Fibroblast of skin of scalp (primary cell): ENCODE data around the gene SMARCA4.
"Not testable (repeated sequence)": the region's sequence is repeated elsewhere in the genome, so short reads cannot be mapped to it uniquely, and the experiment has no call there.

Experiments used
- DNase-seq: peaks from one replicate; pipeline ENCODE4 v3.0.0-alpha.2; 2013

SMARCA4 gene

DNA sequence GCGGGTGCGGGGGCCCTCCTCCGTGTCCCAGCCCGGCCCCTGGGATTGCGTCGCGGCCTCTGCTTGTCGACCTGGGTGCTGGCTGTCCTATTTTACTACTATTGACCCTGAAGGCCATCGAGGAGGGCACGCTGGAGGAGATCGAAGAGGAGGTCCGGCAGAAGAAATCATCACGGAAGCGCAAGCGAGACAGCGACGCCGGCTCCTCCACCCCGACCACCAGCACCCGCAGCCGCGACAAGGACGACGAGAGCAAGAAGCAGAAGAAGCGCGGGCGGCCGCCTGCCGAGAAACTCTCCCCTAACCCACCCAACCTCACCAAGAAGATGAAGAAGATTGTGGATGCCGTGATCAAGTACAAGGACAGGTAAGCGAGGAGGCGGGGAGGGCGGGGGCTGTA is 80.4 kb downstream of the SMARCA4 start:
- no peak for DNase-seq

GRCh38 chr19:11041966-11042627 is 81.3 kb downstream of the SMARCA4 start:
- no peak for DNase-seq

DNA sequence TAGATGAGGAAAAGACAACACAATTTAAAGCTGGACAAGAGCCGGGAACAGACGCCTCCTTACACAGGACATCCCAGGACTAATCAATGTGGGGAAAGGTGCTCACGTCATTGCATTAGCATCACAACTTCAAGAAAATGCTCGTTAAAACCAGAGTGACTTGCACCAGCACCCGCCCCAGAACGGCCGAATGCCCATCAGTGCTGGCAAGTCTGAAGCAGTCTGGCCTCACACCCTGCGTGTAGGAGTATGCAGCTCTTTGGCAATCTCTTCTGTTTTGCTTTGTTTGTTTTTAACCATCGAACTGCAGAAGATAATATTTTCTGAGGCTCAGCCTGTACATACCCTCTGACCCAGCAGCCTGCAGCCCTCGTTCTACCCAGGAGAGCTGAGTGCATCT is 83.6 kb downstream of the SMARCA4 start:
- DNase-seq: no peak

DNA sequence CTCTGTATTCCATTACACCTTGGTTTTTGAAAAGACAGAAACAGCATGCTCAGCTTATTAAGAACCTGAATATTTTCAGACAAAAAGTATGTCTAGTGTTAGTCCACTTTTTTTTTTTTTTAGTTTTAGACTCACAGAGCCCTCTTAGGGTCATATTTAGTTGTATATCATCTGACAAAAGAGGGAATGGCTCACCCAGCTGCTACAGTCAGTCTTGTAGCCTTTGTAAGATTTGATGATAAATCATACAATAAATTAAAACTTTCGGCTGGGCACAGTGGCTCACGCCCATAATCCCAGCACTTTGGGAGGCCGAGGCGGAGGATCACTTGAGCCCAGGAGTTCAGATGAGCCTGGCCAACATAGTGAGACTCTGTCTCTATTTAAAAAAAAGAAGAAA is 84.7 kb downstream of the SMARCA4 start:
- DNase-seq: no peak

- no peak for DNase-seq
Observed at GRCh38 chr19:11046605-11047354, 86.0 kb downstream of the SMARCA4 start.

DNA sequence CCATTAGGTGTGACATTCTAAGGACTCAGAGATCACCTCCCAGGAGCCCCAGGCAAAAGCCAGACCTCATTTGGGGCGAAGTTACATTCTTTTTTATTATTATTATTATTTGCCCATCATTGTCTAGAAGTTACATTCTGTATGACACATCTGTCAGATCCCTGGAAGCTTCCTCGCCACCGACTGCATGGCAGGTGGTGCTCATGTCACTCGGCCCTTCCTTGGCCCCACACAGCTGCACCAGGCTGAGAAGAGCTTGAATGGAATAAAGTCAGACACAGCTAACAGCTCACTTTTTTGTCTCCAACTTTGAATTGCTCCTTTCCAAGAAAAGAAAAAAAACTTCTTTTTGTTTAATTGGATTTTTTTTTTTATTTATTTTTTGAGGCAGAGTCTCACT is 87.0 kb downstream of the SMARCA4 start:
- no peak for DNase-seq

- DNase-seq: no peak
Observed at GRCh38 chr19:11050323-11051114, 89.7 kb downstream of the SMARCA4 start.

DNA sequence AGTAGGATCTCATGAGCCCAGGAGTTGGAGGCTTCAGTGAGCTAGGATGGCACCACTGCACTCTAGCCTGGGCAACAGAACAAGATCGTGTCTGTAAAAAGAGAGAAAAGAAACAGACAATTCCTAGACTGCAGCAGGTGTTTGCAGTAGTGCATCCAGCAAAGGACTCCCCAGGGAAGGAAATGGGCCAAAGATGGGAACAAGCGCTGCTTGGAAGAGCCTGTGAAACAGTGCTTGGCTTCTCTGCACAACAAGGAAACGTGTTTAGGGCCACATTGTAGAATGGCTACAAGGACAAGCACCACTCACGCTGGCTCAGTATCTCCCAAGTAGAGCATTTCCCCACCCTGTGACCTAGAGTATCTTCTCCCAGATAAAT is 93.0 kb downstream of the SMARCA4 start:
- no peak for DNase-seq

GRCh38 chr19:11054200-11054599 is 93.4 kb downstream of the SMARCA4 start:
- DNase-seq: no peak

DNA sequence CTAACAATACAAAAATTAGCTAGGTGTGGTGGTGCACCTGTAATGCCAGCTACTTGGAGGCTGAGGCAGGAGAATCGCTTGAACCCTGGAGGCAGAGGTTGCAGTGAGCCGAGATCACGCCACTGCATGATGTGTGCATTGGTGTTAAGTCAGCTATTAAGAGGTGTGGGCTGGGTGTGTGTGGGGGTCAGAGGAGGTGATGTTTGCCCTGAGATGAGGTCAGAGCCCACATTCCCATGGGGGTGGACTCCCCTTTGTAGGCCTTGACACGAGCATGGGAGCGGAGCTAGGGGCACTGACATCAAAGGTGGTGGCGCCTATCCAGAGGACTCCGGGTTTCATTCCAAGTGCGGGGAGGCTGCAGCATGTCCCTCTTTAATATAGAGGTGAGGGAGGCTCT is 93.8 kb downstream of the SMARCA4 start:
- no peak for DNase-seq

- no peak for DNase-seq
Observed at GRCh38 chr19:11058246-11059030, 97.6 kb downstream of the SMARCA4 start.

- DNase-seq: no peak
Observed at GRCh38 chr19:11059511-11060358, 98.9 kb downstream of the SMARCA4 start.

GRCh38 chr19:11061952-11062351 is 101.1 kb downstream of the SMARCA4 start:
- no peak for DNase-seq

DNA sequence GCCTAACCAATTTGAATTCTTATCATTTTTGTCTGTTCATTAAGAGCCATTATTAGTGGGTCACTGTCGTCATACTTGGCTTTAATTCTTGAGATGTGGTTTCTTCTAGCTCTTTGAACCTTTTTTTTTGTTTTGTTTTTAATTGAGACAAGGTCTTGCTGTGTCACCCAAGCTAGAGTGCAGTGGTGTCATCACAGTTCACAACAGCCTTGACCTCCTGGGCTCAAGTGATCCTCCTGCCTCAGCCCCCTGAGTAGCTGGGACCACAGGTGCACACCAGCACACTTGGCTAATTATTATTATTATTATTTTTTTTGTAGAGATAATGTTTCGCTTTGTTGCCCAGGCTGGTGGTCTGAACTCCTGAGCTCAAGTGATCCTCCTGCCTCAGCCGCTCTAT is 102.6 kb downstream of the SMARCA4 start:
- DNase-seq: no peak

- DNase-seq: no peak
Observed at GRCh38 chr19:11064831-11065303, 104.0 kb downstream of the SMARCA4 start.

- no peak for DNase-seq
Observed at GRCh38 chr19:11066326-11066725, 105.5 kb downstream of the SMARCA4 start.

DNA sequence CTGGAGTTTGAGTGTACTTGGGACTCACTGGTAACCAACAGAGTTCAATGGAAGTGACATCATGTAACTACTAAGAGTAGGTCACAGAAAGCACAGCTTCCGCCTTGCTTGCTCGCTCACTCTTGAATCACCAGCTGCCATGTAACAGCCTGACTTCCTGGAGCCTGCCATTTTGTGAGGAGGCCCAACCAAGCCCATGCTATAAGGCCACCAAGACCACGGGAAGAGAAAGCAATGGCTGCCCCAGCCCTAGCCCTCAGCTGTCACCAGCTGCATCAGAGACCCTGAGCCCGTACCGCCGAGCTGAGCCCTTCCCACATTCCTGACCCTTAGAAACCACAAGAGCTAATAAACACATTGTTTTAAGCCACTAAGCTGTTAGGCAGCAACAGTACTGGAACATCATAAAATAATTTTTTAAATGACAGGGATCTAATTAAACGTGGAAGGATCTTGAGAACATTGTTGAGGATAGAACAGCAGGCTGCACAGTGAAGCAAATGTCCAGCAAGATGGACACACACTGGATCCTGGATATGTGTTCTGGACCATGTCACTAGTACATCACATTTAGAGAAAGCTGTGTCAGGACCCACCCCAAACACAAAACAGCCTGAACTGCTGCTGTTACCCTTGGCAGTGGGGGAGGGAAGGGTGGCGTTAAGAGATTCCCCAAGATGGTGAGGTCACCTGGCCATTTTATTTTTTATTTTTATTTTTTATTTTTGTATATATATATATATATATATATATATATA is 106.7 kb downstream of the SMARCA4 start:
- no peak for DNase-seq

DNA sequence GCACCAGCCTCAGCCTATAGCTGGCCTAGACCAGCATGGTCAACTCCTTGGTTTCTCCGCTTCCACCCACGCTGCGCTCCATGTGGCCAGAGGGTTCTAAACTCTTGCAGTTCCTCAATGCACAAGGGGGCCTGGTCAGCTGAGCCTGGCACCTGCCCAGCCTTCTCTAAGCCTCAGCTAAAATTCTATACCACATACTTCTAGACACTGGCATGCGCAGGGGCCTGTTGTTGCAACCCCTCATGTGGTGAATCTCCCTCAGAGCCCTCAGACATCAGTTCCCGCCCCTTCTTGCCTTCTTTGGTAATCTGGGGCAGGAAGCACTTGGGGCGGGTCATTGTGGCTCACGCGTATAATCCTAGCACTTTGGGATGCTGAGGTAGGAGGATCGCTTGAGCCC is 108.7 kb downstream of the SMARCA4 start:
- DNase-seq: no peak

- no peak for DNase-seq
Observed at GRCh38 chr19:11070123-11070522, 109.3 kb downstream of the SMARCA4 start.

DNA sequence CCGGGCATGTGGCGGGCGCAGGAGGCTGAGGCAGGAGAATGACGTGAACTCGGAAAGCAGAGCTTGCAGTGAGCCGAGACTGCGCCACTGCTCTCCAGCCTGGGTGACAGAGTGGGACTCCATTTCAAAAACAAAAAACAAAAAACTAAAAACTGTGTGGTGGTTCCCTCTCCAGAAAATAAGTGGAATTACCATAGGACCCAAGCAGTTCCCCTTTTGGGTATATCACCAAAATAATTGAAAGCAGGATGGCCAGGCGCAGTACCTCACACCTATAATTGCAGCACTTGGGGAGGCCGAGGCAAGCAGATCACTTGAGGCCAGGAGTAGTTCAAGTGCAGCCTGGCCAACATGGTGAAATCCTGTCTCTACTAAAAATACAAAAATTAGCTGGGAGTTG is 112.7 kb downstream of the SMARCA4 start:
- DNase-seq: no peak

DNA sequence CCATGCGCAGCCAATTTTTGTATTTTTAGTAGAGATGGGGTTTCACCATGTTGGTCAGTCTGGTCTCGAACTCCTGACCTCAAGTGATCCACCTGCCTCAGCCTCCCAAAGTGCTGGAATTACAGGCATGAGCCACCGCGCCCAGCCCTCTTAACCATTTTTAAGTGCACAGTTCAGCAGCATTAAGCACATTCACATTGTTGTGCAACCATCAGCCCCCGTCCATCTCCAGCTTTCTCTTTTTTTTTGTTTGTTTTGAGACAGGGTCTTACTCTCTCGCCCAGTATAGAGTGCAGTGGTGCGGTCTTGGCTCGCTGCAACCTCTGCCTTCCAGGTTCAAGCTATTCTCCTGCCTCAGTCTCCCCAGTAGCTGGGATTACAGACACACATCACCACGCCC is 116.0 kb downstream of the SMARCA4 start:
- DNase-seq: not testable (repeated sequence)
